HG03521 (cell line): ENCODE results near the gene BROX.
"Not testable (repeated sequence)": the region's sequence is repeated elsewhere in the genome, so short reads cannot be mapped to it uniquely, and the experiment has no call there.

Experiments
- ATAC-seq: cut with Tn5 transposase; IDR thresholded peaks from one replicate; pipeline ENCODE4 v1.9.1; 2021; ENCODE audit warnings: mild to moderate bottlenecking, moderate library complexity; ENCODE audit not compliant: unreplicated experiment

Gene BROX, protein sequence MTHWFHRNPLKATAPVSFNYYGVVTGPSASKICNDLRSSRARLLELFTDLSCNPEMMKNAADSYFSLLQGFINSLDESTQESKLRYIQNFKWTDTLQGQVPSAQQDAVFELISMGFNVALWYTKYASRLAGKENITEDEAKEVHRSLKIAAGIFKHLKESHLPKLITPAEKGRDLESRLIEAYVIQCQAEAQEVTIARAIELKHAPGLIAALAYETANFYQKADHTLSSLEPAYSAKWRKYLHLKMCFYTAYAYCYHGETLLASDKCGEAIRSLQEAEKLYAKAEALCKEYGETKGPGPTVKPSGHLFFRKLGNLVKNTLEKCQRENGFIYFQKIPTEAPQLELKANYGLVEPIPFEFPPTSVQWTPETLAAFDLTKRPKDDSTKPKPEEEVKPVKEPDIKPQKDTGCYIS

GRCh38 chr1:222712253-222713090, at the start of gene BROX, which contains the start of gene AIDA:
Gene BROX (plus strand): TSS chr1:222712564. CDS start chr1:222715700, 3,136 bp downstream.
Gene AIDA (minus strand): TSS chr1:222712491. CDS start chr1:222712317, 174 bp downstream.
- ATAC-seq = peak; percentile 80

DNA sequence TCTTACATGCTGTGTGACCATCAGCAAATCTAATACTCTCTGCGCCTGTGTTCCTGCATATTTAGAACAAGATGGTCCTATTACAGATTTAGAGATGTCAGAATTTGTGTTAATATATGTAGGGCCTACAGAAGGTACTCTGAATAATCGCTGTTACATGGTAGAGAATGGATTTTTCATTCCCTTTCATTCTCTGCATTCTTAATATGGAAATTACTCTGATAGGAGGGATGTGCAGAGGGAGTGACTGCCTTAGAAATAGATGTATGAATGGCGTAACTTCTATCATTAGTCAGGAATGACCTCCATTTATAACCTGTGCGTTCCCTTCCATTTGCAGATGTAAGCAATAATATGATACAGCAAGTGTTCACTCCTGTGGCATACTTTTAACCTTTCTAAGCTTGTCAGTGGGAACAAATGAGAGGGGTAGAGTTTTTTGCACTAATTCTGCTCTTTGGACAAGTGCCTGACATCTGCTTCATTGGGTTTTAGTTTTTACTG, 48.9 kb upstream of the BROX start:
- ATAC-seq = no peak

GRCh38 chr1:222665964-222666363, 46.4 kb upstream of the BROX start:
- ATAC-seq = no peak

DNA sequence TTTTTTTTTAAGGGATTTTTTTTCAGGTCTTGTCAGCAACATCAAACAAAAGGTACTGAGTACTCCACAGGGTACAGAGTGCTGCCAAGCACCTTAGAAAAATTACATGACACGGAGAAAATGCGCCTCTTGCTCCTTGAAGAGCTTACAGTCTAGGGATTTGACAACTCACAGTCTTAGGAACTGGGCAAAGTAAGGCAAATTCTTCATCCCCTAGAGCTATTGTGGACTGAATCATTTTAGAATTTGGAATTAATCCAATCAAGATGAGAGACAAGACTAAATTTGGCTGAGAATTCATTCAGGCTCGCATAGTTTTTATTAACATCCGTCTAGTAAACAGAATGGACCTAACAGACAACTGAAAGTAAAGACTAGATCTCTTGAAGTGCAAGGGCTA, 44.2 kb upstream of the BROX start:
- not testable (repeated sequence) for ATAC-seq

GRCh38 chr1:222669107-222669506, 43.3 kb upstream of the BROX start:
- ATAC-seq = not testable (repeated sequence)

- ATAC-seq = no peak
These were observed 42.3 kb upstream of the BROX start for GRCh38 chr1:222670110-222670509.

DNA sequence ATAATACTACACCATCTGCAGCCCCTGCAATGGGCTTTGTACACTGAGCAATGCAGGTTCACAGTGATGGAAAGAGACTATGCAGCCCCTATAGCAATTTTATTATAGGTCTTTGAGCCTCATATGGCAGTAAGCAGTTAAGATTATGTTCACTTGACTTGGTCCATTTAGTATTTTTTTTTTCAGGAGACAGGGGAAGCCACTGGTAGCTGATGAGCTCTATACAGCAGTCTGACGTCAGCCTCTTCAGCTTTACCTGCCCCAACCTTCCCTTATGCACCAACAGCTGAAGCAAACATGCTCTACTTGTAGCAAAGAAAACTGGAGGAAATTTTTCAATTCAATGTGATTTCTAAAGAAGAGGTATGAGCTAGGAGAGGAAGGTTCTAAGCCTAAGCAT, 32.3 kb upstream of the BROX start:
- ATAC-seq = no peak

DNA sequence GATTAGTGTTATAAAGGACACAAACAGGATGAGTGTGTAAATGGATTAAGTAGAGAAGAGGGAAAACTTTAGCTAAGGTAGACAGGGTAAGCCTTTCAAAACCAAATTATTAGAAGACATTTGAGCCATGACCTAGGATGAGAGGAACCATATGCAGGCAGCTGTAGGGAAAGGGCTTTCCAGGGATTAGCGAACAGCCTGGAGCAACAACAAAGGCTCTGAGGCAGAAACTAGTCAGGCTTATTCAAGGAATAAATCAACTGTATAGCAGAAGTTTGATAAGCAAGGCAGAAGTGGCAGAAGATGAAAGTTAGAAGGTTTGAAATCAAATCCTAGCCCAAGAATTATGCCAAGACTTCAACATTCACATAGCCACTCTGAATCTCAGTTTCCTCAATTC, 21.3 kb upstream of the BROX start:
- ATAC-seq = no peak

DNA sequence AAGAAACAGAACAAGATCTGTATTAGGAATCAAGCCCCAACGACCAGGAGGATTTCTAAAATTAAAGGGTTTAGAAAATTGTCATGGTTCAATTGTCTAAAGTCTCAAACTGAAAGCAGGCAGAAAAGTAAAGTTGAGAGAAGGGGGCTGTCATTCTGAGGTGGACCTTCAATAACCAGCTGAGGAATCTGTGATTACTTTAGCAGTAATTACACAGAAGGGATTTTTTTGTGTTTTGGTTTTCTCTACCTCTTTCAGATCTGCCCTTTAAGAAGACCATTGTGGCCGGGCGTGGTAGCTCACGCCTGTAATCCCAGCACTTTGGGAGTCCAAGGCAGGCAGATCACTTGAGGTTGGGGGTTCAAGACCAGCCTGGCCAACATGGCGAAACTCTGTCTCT, 17.4 kb upstream of the BROX start:
- no peak for ATAC-seq

DNA sequence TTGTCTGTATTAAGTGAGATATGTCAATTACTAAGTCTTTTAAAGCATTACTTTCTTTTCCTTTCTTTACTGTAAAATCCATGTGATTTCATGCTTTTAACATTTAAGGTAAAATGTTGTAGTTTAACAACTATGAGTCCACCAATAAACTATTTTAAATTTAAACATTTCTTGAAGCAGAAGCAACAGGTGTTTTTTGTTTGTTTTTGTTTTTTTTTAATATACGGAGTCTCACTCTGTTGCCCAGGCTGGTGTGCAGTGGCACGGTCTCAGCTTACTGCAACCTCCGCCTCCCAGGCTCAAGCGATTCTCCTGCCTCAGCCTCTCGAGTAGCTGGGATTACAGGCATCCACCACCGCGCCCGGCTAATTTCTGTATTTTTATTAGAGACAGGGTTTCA, 15.6 kb upstream of the BROX start:
- no peak for ATAC-seq

- no peak for ATAC-seq
These were observed 15.2 kb upstream of the BROX start for GRCh38 chr1:222697203-222697602.

- no peak for ATAC-seq
These were observed 14.5 kb upstream of the BROX start for GRCh38 chr1:222697826-222698225.

GRCh38 chr1:222702210-222702609, 10.2 kb upstream of the BROX start:
- no peak for ATAC-seq

GRCh38 chr1:222704260-222704659, 8.1 kb upstream of the BROX start:
- ATAC-seq = no peak

GRCh38 chr1:222706815-222707214, 5.5 kb upstream of the BROX start:
- ATAC-seq = no peak

DNA sequence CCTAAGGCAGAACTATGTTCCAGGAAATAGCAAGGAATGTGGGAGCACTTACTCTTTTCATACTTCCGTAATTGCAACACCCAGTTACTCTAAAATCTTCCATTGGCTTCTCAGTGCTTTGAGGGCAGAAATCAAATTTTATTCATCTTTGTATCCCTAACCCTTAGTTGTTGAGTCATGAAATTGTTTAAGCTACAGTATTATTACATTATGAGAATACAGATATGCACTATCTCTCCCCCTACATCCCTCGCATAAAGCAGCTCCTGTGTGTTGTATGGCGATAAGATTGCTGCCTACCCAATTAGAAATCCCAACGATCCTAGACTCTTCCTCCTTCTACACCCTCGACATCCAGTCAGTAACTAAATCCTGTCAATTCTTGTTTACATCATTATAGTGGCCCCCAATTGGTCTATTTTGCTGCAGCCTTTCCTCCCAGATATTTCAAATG, 2.6 kb upstream of the BROX start:
- ATAC-seq = no peak

DNA sequence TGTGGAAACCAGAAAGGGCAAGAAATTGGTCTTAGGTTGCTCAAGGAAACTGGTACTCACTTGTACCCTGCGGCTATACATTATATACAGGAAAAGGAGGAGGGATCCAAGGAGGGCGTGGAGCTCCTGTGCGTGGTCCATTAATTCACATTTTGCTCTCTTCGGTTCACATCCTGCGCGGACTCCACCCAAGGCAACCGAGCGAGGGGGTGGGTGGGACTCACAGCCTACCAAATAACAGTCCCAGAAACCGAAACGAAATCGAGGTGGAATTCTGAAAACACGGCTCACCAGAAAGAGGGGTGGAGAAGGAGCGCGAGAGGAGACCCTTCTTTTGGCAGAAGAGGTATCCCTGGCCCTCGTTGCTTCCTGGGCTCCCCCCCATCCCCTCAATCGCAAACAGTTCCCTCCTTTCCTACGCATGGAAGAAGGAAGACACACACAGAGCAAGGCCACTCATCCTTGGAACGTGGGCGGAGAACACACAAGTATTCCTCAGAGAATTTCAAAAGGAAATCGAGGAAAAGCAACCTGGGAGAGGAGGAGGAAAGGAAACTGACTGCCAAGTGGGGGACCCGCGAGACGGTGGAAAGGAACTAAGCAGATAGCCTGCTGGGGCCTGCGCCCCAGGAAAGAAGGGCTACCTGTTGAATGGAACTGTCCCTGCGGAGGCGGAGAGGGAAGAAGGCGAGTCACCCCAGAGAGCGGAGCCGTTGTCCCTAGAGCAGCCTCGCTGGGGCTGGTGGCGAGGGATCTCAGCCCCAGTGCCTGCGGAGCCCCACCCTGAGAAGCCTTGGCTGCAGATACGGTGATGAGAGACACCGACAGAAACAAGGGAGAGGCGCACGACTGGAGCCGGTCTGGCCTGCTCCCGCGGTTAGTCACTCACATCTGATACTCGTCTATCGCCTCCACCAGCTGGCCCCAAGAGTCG, 778 bp upstream of the BROX start:
- peak; percentile 36 for ATAC-seq

DNA sequence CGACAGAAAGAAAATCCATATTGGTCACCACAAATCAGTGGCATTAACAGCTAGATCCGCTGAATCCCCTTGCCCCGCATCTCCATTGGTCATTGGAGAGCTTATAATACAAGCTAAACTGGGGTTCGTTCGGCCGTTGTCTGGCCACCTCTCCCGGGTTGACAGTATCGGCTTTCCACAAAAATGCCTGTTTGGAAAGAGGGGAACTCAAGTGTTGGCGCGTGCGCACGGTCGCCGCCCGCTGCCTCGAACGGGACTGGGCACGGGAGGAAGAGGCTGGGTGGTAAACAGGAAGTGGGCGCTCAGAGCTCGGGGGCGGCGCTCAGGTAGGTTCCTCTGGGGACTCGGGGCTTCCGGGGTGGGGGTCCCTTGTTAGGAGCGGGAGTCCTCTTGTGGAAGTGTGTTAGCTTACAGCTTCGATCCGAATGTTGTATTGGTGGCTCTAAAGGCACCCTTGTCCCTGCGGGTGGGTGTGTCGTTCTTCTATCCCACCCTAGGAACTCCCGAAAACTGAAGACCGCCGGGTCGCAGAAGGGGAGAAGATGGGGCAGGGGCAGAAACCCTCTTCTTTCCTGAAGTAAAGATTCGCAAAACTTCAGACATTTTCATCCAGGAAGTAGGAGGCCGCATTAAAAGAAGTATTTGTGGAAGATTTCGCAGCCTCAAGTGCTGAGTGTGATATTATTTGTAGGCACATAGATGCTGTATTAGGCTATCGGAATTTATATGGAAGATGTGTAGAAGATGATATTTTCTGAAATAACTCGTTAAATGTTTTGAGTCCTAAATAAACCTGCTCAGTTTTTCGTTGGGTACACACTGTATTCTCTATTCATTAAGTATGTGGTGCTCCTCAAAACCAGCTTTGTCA, 962 bp downstream of the BROX start:
- ATAC-seq = peak; percentile 51

DNA sequence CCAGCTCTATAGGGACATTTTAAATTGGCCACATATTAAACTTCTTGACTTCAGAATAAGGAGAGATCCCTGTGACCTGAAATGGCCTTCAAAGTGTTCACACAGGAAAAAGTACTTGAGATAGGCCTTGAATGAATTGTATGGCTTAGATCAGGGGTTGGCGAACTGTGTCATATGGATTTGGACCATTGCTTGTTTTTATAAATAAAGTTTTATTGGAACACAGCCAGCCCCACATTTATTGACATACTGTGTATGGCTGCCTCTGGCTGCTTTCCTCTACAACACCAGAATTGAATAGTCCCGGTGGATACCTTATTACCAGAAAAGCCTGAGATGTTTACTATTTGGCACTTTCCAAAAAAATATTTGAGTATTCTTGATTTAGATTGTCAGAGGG, 4.0 kb downstream of the BROX start:
- no peak for ATAC-seq

- ATAC-seq = no peak
These were observed 16.4 kb downstream of the BROX start for GRCh38 chr1:222728746-222729145.
